Measurements from ENCODE around the gene TRNT1.

The TRNT1 gene

GRCh38 chr3:3105246-3105645 is 21.5 kb upstream of the TRNT1 start:
- TF ChIP-seq CTCF (IDR thresholded peaks at IDR 0.05; ENCODE audit: low read depth, low read length), result no peak
- no peak for DNase-seq (ENCODE audit: extremely low read depth, low read depth)

GRCh38 chr3:3105815-3106214 is 20.9 kb upstream of the TRNT1 start:
- DNase-seq (ENCODE audit: extremely low read depth, low read depth), result no peak
- no peak for TF ChIP-seq CTCF (IDR thresholded peaks at IDR 0.05; ENCODE audit: low read depth, low read length)

GRCh38 chr3:3107181-3107580 is 19.6 kb upstream of the TRNT1 start:
- no peak for TF ChIP-seq CTCF (IDR thresholded peaks at IDR 0.05; ENCODE audit: low read depth, low read length)
- no peak for DNase-seq (ENCODE audit: extremely low read depth, low read depth)

- DNase-seq (ENCODE audit: extremely low read depth, low read depth), result no peak
- no peak for TF ChIP-seq CTCF (IDR thresholded peaks at IDR 0.05; ENCODE audit: low read depth, low read length)
Measured at GRCh38 chr3:3107858-3108257, 18.9 kb upstream of the TRNT1 start.

- TF ChIP-seq CTCF (IDR thresholded peaks at IDR 0.05; ENCODE audit: low read depth, low read length), result no peak
- DNase-seq (ENCODE audit: extremely low read depth, low read depth), result no peak
Measured at GRCh38 chr3:3109407-3110298, 17.1 kb upstream of the TRNT1 start.

- no peak for DNase-seq (ENCODE audit: extremely low read depth, low read depth)
- no peak for TF ChIP-seq CTCF (IDR thresholded peaks at IDR 0.05; ENCODE audit: low read depth, low read length)
Measured at GRCh38 chr3:3110299-3110630, 16.5 kb upstream of the TRNT1 start, which contains the start of gene IL5RA. TSS of gene IL5RA (minus strand) at chr3:3110374. CDS start at chr3:3104984, 5,390 bp downstream.

GRCh38 chr3:3110749-3111361 is 15.9 kb upstream of the TRNT1 start:
- TF ChIP-seq CTCF (IDR thresholded peaks at IDR 0.05; ENCODE audit: low read depth, low read length), result no peak
- no peak for DNase-seq (ENCODE audit: extremely low read depth, low read depth)
